ENCODE results near the gene DCST1.
"Not testable (repeated sequence)": the region's sequence is repeated elsewhere in the genome, so short reads cannot be mapped to it uniquely, and the experiment has no call there.

DCST1 gene

GRCh38 chr1:155033524-155033923, at the start of gene DCST1, which contains the start of gene DCST2:
Gene DCST1 (plus strand): TSS chr1:155033824. CDS start chr1:155034037, 213 bp downstream.
Gene DCST2 (minus strand): TSS chr1:155033781. CDS start chr1:155033701, 80 bp downstream.
- in situ Hi-C loops (cut with MboI; ENCODE audit: low sequenced_read_pairs) = no loop called here

DNA sequence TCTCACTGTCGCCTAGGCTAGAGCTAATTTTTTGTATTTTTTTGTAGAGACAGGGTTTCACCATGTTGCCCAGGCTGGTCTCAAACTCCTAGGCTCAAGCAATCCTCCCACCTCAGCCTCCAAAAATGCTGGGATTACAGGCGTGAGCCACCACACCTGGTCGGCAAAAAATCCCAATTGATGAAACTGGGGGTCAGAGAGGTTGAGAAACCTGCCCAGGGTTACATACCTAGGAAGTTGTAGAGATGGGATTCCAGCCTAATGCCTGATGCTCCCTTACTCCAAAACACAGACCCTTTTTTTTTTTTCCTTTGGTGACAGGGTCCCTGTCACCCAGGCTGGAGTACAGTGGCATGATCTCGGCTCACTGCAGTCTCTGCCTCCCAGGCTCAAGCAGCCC, 46.9 kb upstream of the DCST1 start:
- in situ Hi-C loops (cut with MboI; ENCODE audit: low sequenced_read_pairs) = not testable (repeated sequence)

- in situ Hi-C loops (cut with MboI; ENCODE audit: low sequenced_read_pairs) = no loop called here
Measured at GRCh38 chr1:154987326-154987725, 46.3 kb upstream of the DCST1 start.

- in situ Hi-C loops (cut with MboI; ENCODE audit: low sequenced_read_pairs) = no loop called here
Measured at GRCh38 chr1:154988058-154988954, 45.3 kb upstream of the DCST1 start.

DNA sequence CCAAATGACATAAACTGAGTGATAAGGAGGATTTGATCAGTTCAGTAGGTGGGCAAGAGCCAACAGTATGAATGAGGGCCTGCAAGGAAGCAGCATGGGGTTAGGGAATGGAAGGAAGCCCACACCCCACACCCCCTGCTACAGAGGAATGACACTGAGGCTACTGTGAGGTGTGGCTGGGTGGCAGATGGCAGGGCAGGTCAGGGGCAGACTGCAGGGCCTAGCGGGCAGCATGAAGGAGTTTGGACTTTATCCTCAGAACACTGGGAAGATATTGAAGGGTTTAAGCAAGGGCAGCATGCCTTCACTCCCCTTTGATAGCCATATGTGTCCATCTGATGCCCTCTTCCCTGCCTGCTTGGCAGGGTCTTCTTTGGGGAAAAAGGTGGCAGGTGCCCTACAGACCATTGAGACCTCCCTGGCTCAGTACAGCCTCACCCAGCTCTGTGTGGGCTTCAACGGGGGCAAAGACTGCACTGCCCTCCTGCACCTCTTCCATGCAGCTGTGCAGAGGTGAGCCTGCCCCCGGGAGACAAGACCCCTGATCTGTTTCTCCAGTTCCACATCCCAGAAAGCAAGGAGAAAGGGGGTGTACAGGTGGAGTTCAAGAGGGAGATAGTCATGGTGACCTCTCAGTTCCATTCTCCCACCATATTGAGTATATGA, 44.3 kb upstream of the DCST1 start:
- in situ Hi-C loops (cut with MboI; ENCODE audit: low sequenced_read_pairs) = no loop called here

- in situ Hi-C loops (cut with MboI; ENCODE audit: low sequenced_read_pairs) = no loop called here
Measured at GRCh38 chr1:154990276-154990675, 43.3 kb upstream of the DCST1 start.

- in situ Hi-C loops (cut with MboI; ENCODE audit: low sequenced_read_pairs) = no loop called here
Measured at GRCh38 chr1:154992721-154993571, 40.7 kb upstream of the DCST1 start.

- in situ Hi-C loops (cut with MboI; ENCODE audit: low sequenced_read_pairs) = no loop called here
Measured at GRCh38 chr1:154993572-154994268, 39.9 kb upstream of the DCST1 start, which contains the start of gene LENEP. Gene LENEP (plus strand): TSS chr1:154993586. CDS start chr1:154993608, 22 bp downstream.

DNA sequence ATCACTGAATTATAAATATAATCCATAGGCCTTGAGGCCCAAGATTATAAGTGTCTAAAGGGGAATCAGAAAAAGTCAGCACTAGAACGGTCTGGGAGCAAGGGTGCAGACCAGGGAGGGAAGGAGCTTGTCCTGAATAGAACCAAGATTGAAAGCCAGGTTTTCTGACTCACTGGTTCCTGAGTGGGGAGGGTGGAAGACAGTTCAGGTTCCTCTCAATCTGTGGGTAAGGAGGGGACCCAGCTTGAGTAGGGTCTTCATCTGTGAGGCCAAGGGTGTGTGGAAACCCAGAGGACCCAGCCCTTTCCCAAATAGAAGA, 39.4 kb upstream of the DCST1 start:
- in situ Hi-C loops (cut with MboI; ENCODE audit: low sequenced_read_pairs) = no loop called here

GRCh38 chr1:154994591-154994990, 39.0 kb upstream of the DCST1 start:
- in situ Hi-C loops (cut with MboI; ENCODE audit: low sequenced_read_pairs) = no loop called here

- in situ Hi-C loops (cut with MboI; ENCODE audit: low sequenced_read_pairs) = not testable (repeated sequence)
Measured at GRCh38 chr1:154995301-154995983, 38.2 kb upstream of the DCST1 start.

GRCh38 chr1:154996966-154997701, 36.5 kb upstream of the DCST1 start:
- in situ Hi-C loops (cut with MboI; ENCODE audit: low sequenced_read_pairs) = no loop called here

GRCh38 chr1:154998201-154998780, 35.3 kb upstream of the DCST1 start:
- in situ Hi-C loops (cut with MboI; ENCODE audit: low sequenced_read_pairs) = no loop called here

- in situ Hi-C loops (cut with MboI; ENCODE audit: low sequenced_read_pairs) = no loop called here
Measured at GRCh38 chr1:154998818-154999570, 34.6 kb upstream of the DCST1 start.

GRCh38 chr1:154999571-155000410, 33.8 kb upstream of the DCST1 start:
- in situ Hi-C loops (cut with MboI; ENCODE audit: low sequenced_read_pairs) = no loop called here

- in situ Hi-C loops (cut with MboI; ENCODE audit: low sequenced_read_pairs) = no loop called here
Measured at GRCh38 chr1:155000411-155000725, 33.3 kb upstream of the DCST1 start.

DNA sequence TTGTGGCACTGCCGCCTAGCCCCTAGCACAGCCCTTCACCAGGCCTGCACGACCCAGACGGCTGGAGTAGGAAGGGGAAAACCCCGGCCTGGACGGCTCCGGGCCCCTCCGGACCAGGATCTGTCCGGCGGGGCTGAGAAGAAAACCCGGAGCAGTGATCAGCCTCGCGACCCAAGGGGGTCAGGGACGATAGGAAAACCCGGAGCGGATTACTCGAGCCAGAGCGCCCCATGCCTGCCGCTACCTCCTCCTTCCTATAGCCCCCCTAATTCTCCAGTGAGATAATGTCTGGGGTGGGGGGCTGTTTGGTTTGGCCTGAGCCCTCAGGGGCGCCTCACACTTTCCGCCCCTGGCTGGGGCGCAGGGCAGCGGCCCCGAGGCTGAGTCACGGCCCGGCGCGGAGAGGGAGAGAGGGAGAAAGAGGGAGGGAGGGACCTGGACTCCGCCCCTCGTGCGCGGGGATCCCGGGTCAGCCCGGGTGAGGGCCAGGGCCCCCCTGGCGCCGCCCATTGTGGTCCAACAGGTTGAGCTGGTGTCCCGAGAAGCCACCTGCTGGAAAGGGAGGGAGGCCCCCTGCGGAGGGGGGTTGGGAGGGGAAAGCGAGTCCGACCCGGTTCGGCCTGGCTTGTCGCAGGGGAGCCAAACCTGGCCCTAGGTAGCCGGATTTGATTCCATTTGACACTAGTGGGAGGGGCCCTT, 32.7 kb upstream of the DCST1 start:
- in situ Hi-C loops (cut with MboI; ENCODE audit: low sequenced_read_pairs) = no loop called here

Data from HL-60/S4 treated with phorbol 12-myristate 13-acetate at 8.2 ng/mL for 4 days and 3 days (cell line).